ENCODE data around the gene ELF1. TPM values are rescaled to one million over a fixed set of nuclear protein-coding genes. Genes with fewer than 3 reads are reported as not detected.
"Not testable (repeated sequence)": the region's sequence is repeated elsewhere in the genome, so short reads cannot be mapped to it uniquely, and the experiment has no call there.

The ELF1 gene
- total RNA-seq, 1 donor from 2014 or later, result 121 TPM

DNA sequence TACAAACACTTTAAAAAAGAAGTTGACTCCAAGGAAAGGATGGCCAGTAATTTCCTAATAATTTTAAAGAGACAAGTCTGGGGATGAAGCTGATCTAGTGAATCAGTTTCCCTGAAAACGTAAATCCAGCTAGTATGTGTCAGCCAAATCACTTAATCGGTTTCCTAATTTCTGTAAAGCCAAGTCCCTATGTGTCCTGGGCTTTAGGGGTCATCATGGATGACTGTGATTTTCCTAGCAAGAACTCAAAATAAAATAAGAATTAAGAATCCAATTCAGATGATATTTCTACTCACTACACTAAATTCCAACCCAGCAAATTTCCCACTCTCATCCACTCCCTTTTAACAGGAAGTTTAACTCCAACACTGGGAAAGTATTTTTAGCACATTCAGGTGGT lies 35.9 kb downstream of the ELF1 start:
- no peak for DNase-seq (ENCODE audit: low spot score)

DNA sequence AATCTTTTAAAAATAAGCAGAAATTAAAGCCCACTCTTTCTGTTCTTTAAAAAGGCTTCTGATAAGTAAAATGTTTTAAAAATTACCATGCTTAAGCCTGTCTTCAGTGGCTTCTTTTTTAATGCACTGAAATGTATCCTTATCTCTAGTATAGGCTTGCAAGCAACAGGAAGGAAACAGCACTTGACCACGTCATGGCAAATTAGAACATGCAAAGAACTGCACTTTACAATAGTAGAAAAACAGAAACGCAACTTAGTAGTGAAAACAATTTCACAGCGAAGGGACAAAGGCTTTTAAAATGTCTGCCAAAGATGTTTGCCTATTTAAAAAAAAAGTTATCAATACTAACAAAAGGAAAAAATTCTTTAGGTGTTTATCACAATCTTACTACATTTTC lies 36.3 kb downstream of the ELF1 start:
- DNase-seq (ENCODE audit: low spot score), result peak; percentile 54

DNA sequence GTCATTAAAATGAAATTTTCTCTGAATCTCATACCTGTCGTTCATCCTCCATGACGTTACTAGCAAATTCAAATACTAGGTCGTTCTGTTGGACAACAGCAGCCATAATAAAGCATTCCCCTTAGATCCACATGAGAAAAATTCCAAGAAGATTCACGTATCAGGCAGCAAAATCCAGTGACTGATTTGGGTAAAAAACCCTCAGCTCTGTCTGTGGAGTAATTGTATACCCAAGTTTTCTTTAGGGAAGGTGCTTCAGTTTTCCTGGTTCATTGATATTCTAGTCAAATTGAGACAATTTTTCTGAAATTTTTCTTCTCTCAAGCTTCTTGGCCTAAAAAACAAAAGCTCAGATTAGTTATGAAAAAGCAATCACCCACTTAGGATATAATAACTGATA lies 37.2 kb downstream of the ELF1 start:
- DNase-seq (ENCODE audit: low spot score), result no peak

DNA sequence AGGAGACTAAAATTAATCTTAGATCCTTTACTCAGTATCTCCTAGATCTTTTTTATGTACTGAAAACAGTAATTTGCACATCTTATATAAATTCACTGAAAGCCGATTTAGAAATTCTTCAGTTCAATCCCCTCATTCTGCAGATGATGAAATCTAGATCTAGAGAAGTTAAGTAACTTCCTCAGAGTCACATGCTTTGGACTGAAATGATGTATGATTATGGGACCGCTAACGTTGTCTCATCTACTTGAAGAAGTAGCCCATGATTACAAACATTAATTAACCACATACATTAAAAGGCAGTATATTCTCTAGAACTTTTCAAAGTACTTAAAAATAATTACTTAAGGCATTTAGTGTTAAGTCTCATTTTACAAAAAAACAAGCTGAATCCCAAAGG lies 37.8 kb downstream of the ELF1 start:
- DNase-seq (ENCODE audit: low spot score), result no peak

DNA sequence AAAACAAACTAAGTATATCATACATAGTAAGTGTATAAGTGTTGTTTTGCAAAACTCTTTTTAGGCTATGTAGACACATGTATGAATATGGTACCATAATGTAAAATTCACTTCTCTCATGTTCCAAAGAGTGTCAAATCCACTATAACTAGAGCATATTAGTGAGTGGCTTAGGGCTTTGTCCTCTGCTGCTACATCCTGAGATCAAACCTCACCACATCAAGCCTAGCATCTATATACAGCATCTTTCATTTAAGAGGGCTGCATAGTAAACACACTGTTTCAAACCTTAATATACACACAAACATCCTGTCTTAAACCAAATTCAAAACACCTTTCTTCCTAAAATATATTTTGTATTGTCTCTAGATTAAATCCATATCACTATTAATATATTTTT lies 38.7 kb downstream of the ELF1 start:
- DNase-seq (ENCODE audit: low spot score), result no peak

DNA sequence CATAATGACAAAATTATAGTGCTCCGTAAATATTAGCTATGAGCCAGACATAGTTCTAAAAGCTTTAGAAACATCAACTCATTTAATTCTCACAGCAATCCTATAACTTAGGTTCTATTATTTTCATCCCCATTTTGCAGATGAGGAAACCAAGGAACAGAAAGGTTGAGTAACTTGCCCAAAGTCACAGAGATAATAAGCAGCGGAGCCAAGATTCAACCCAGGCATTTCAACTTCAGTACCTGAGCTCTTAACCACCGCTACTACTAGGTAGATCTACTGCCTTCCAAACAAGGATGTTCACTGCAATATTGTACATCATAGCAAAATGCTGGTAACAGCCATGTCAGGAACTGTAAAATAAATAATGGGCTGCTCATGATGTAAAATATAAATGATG lies 39.9 kb downstream of the ELF1 start:
- DNase-seq (ENCODE audit: low spot score), result no peak

DNA sequence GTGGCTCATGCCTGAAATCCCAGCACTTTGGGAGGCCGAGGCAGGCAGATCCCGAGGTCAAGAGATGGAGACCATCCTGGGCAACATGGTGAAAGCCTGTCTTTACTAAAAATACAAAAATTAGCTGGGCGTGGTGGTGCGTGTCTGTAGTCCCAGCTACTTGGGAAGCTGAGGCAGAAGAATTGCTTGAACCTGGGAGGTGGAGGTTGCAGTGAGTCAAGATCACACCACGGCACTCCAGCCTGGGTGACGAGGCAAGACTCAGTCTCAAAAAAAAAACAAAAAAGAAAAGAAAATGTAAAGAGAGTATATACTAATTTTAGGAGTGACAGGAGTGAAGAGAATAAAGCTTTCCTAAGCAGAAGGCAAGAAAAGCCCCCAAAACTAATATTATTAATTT lies 41.0 kb downstream of the ELF1 start:
- DNase-seq (ENCODE audit: low spot score), result not testable (repeated sequence)

DNA sequence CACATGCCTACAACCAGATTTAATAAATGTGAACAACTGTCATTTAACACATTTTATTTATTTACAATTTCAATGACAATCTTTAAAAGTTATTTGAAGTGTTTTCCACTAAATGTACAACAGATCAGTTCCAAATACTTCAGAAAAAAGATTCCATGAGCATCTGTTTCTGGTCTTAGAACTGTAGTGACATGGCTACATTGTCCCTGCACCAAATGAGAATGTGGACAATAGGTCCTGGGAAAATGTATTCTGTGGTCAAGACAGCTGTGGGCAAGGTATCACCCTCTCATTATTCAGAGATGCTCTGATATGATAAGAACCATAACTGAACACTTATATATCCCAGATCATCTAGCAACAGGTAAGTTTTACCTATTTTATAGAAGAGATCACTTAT lies 43.7 kb downstream of the ELF1 start:
- DNase-seq (ENCODE audit: low spot score), result no peak

DNA sequence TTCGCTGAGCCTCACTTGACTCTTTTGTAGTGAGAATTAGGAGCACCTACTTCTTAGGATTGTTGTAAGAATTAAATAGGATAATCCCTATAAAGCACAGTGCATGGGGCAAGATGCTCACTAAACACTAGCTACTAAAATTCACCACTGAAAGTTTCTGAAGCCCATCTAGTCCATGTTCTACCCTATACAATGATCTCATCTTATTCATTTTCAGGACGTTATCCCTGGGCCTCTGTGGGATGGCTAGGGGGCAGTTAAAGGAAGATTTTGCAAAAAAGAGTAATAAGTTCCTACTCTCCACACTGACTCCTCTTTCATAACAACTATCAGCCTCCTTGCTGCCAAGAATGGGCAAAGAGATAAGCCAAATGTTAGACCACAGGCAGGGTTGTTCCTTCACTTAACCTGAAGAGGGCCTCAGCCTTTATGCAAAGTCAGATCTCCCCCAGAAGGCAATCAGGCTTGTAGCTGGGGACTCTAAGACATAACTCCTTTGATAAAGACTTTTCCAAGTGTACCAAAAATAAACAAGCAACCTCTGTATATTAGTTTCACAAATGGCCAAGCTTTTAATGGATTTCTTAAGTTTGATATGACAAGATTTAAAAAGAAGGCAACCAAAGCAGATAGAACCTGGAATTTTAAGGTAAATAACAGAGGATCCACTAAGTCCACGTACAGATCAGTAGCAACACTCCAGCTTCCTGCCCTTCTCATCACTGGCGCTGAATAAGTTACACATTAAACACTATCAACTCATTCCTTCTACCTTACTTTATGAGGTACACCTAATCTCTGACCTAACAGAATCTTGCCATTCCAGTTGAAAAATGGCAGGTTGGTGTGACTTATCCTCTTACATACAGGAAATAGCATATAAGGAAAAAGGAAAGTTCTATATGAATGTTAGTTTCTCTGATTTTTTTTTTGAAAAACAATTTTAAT lies 44.4 kb downstream of the ELF1 start:
- no peak for DNase-seq (ENCODE audit: low spot score)

DNA sequence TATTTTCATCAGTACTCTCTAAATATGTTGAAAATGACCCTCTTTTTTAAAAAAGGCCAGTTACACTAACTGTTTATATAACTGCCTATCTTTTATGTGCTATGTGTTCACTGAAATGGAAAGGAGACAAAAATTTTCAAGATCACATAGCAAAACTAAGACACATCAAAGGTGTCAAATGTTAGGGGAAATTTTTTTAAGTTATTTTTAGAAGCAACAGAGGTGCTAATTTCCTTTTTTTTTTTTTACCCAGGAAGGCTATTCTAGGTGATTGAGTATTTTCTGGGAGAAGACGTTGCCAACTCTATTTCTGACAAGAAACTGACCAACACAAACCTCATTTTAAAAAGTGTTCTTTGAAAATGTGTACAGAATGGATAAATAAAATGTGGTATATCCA lies 45.7 kb downstream of the ELF1 start:
- DNase-seq (ENCODE audit: low spot score), result no peak

DNA sequence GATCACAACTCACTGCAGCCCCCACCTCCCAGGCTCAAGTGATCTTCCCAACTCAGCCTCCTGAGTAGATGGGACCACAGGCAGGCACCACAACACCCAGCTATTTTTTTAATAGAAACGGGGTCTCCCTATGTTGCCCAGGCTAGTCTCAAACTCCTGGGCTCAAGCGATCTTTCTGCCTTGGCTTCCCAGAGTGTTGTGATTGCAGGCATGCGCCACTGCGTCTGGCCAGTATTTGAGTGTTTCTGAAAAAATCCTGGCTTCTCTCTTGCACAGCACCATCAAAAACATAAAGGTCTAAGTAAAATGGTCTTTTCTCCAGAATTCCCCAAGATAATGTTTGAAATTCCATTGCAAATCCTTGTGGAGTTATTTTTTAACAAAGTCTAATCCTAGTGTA lies 47.8 kb downstream of the ELF1 start:
- DNase-seq (ENCODE audit: low spot score), result no peak

DNA sequence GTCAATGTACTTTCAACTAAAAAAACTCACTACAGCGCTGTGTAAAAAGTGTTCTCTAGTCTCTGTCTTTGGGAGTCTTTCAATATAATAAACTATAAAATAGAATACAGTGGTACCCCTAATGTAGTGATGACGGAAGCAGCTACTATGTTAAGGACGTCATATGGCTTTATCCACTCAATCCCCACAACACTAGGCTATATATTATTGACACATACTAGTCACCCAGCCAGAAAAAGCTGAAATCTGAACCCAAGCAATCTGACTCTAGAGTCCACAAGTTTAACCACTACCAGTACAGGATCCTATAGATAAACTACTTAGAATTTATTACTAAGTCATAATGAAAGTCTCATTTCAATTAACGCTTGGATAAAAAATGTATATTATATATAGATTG lies 48.3 kb downstream of the ELF1 start:
- DNase-seq (ENCODE audit: low spot score), result no peak

DNA sequence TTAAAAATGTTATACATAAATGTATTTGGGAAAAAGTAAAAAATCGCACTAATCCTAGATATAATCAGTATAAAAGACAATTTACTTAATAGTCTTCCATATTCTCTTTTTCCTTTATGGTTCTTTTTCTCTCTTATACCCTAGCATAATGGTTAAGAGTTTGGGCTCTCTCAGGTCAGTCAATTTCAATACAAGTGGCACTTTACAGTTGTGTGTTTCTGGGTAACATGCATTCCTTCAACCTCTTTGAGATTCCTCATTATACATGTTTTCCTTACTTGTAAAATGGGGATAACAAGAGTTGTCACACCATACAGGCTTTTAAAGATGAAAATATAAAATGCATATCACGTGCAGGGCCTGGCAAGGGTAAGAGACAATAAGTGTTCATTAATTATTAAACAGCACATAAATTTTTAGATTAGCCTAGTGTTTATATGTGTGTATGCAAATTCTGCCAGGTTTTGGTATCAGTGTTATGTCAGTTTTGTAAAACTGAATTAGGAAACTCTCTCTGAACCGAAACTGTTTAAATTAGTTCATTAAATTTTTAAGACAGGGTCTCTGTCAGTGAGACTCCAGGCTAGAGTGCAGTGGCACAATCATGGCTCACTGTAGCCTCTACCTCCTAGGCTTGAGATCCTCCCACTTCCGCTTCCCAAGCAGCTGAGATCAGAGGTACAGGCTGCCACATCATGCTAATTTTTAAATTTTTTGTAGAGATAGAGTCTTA lies 49.8 kb downstream of the ELF1 start:
- no peak for DNase-seq (ENCODE audit: low spot score)

DNA sequence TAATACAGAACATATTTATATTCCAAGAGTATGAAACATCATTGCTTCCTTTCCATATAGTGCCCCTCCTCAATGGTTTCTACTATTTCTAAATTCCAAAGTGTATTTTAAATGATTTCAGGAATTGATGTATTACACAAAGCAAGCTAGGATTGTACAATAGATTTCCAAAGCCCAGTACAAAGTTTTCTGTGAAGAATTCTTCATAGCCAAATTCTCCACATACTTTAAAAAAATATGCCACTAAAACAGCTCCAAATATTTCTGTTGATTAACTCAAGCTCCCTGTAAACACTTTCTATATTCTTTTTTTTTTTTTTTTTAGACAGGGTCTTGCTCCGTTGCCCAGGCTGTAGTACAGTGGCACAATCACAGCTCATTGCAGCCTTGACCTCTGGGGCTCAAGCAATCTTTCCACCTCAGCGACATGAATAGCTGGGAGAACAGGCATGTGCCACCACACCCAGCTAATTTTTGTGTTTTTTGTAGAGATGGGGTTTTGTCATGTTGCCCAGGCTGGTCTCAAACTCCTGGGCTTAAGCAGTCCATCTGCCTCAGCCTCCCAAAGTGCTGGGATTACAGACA lies 50.6 kb downstream of the ELF1 start:
- no peak for DNase-seq (ENCODE audit: low spot score)

DNA sequence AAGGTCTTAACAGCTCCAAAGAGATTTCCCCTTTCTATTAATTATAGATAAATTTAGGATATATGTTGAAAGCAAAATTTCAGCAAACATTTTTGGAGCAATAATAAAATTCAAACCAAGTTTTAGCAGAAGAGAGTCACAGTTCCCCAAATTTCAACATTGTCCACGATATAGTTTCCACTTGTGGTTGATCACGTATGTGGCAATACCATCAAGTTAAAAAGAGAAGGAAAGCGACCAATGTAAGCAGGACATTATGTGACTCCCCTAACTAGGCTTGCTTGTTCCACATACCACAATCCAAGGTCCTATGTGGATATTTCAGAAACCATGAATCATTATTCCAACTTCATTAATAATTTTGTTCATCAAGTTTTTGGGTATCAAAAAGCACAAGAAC lies 52.8 kb downstream of the ELF1 start:
- DNase-seq (ENCODE audit: low spot score), result no peak

DNA sequence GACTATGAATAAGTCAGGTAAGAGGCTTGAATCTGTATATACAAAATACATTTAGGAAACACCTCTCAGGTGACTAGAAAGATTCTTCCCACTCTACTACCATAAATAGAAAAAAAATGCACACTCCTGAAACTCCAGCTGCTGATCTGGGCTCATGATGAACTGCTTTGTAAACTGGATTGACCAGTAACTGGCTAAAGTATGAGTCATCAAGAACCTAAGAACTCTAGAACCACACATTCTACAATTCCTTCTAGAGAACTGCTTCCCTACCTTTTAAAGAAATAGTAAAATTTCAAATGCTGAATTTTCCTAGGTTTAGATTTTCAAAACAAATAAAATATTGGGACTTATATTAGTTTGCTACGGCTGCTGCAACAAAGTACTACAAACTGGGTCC lies 55.2 kb downstream of the ELF1 start:
- no peak for DNase-seq (ENCODE audit: low spot score)

DNA sequence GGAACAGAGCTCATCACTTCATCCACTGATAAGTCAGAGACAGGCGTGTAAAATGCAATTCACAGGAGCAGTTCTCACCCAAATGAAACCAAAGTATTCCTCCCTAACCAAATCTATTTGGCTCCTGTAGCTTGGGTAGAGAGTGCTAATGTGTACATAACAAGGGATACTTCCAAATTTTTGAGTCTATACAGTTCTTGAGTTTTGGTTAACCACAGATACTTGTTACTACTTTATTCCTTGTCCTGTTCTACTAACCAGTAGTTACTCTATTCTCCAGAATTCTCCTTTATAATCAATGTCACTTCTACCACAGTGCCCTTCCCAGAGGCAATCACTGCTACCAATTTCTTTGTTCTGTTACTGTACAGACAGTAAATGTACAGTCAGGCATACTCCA lies 57.3 kb downstream of the ELF1 start:
- DNase-seq (ENCODE audit: low spot score), result no peak

DNA sequence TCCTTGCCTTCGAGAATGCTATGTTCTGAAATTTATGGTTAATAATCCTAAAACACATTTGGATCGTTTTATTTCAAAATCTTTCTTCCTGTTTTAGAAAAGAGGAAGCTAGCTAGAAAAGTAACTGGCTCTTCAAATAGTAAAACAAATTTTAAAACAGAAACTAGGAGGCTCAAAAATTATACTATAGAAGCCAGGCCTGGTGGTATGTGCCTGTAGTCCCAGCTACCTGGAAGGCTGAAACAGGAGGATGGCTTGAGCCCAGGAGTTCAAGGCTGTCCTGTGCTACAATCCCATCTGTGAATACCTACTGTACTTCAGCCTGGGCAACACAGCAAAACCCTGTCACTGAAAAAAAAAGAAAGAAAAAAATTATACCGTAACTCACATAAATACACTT lies 57.9 kb downstream of the ELF1 start:
- no peak for DNase-seq (ENCODE audit: low spot score)

DNA sequence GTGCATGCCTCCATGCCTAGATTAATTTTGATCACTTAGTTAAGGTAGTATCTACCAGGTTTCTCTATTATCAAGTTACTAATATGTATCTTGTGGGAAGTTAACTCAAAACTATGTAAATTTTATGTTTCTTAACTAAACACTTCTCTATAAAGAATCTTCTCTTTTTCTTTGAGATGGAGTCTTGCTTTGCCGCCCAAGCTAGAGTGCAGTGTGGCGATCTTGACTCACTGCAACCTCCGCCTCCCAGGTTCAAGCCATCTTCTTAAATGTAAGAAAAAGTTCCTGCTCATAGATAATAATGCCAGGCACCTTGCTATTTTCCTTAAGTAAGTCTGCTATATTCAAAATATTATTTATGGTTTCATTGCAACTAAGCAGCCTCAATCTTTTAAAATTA lies 58.4 kb downstream of the ELF1 start:
- DNase-seq (ENCODE audit: low spot score), result no peak

DNA sequence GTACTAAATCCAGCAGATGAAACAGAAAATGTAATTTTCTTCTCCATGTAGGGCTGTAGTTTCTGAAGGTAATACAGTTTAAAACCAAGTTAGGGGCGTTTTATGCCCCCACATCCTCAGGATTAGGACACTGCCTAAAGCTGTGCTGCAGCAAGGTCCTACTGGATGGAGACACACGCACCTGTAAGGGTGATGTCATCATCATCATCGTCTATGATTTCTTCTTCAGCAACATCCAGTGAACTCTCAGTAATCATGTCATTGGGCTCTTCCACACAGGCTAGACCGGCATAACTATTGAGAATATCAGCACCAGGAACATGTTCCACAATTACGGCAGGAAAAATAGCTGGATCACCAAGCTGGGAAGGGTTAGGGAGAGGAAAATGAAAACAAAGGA lies 60.5 kb downstream of the ELF1 start:
- DNase-seq (ENCODE audit: low spot score), result no peak

DNA sequence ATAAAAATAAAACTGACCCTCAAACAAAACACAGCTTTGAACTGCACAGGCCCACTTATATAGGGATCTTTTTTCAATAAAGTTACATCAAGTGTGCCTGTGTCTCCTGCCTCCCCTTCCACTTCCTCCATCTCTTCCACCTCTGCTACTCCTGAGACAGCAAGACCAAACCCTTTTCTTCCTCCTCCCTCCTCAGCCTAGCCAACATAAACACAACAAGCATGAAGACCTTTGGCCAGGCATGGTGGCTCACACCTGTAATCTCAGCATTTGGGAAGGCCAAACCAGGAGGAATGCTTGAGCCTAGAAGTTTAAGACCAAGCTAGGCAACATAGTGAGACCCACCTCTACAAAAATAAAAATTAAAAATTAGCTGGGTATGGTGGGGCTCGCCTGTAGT lies 72.6 kb downstream of the ELF1 start:
- DNase-seq (ENCODE audit: low spot score), result no peak

DNA sequence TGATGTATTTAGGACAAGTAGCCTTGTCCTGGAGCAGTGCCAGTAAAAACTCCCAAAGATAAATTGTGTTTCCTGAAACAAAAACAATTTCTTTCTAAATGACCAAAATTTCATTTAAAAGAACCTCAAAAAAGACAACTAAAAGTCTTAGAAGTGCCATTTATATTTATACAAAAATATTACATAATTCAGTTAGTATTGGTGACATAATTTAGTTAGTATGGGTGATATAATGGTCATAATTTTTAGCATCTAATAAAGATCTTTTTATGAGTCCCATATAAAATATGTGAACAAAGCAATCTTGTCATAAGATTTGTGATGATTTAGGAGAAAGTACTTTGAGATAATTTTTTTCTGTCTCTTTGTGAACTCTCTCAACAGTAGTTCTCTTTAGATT lies 76.0 kb downstream of the ELF1 start:
- no peak for DNase-seq (ENCODE audit: low spot score)

DNA sequence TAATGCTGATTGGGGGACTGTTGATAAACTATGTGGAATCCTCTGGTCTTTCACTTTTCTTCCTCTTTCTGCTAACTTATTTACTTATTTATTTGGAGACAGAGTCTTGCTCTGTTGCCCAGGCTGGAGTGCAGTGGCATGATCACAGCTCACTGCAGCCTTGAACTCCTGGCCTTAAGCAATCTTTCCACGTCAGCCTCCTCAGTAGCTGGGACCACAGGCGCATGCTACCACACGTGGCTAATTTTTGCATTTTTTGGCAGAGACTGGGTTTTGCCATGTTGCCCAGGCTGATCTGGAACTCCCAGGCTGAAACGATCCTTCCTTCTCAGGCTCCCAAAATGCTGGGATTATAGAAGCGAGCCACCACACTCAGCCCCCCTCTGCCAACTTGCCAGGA lies 77.5 kb downstream of the ELF1 start:
- DNase-seq (ENCODE audit: low spot score), result no peak

Measured in mucosa of gallbladder (tissue), 1 donor.